GM12891 (cell line): ENCODE data around the gene ASIC3.

Experiments
- PAX5 ChIP-seq: IDR thresholded peaks from 2 replicates; pipeline ENCODE4 v1.6.1; 2011; ENCODE audit warnings: low read length, moderate library complexity, mild to moderate bottlenecking; ENCODE audit not compliant: insufficient read depth, severe bottlenecking
- POLR2A ChIP-seq: IDR thresholded peaks from 2 replicates; pipeline ENCODE4 v1.6.1; 2011; ENCODE audit warnings: low read depth, low read length, control low read depth
- POLR2AphosphoS5 ChIP-seq: IDR thresholded peaks from 2 replicates; pipeline ENCODE4 v1.6.1; 2011; ENCODE audit warnings: low read depth, low read length, control low read depth
- POU2F2 ChIP-seq: IDR thresholded peaks from 2 replicates; pipeline ENCODE4 v1.6.1; 2011; ENCODE audit warnings: low read depth, mild to moderate bottlenecking, control low read depth, low read length, moderate library complexity
- SPI1 ChIP-seq: IDR thresholded peaks from 2 replicates; pipeline ENCODE4 v1.6.1; 2011; ENCODE audit warnings: low read depth, low read length, control low read depth
- TAF1 ChIP-seq: IDR thresholded peaks from 2 replicates; pipeline ENCODE4 v1.6.1; 2011; ENCODE audit warnings: low read depth, low read length, control low read depth

DNA sequence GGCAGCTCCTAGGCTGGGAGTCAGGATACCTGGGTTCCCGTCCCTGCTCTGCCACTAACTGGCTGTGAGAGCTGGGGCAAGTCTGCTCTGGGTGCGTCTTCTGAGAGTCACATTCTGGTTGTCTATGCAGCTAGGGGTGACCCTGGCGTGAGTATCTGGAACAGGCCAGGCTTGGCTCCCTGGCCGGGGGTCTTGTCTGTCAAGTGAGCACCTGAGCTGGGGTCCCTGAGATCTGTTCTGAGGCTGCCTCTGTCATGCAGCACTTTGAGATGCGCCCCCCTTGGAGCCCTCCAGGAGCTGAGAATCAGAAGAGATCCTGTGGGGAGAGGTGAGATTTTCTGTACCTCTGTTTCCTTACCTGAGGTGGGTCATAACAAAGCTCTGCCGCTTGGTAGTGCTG lies 45.4 kb downstream of the ASIC3 start:
- TF ChIP-seq SPI1: no peak
- no peak for TF ChIP-seq POLR2AphosphoS5
- TF ChIP-seq POLR2A: no peak
- no peak for TF ChIP-seq TAF1
- no peak for TF ChIP-seq PAX5
- no peak for TF ChIP-seq POU2F2
